GM03348 (cell line): Measurements from ENCODE around the gene CFAP221.

Experiments
- DNase-seq: peaks from one replicate; pipeline ENCODE4 v3.0.0; 2012; ENCODE audit warnings: low spot score

The CFAP221 gene

GRCh38 chr2:119536707-119537106 is 7.5 kb upstream of the CFAP221 start:
- DNase-seq, result no peak

GRCh38 chr2:119537792-119538191 is 6.5 kb upstream of the CFAP221 start:
- no peak for DNase-seq

GRCh38 chr2:119541476-119541875 is 2.8 kb upstream of the CFAP221 start:
- no peak for DNase-seq

DNA sequence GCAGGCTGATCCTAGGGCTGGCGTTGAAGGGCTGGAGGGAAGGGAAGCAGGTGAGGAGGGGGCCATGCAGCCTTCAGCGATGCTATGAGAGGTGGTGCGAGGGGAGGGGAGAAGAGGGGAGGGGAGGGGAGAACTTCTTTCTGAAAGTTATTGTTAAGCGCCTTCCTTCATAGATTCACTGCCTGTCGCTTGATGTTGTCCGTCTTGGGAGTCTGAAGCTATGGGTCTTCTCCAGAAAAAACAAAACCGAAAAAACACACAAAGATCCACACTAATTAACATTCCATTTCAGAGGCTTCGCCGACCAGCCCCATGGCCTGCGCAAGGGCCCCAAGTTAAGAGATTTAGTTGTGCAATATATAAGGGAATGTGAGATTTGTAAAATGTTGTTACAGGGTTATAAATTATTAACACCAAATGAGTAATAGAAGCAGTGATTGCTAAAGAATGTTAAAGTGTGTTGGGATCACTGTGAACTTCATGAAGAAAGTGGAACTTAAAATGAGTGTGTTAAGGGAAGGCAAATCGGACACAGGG is 758 bp downstream of the CFAP221 start:
- DNase-seq, result no peak

- DNase-seq, result no peak
Measured at GRCh38 chr2:119545754-119546446, 1.7 kb downstream of the CFAP221 start.

DNA sequence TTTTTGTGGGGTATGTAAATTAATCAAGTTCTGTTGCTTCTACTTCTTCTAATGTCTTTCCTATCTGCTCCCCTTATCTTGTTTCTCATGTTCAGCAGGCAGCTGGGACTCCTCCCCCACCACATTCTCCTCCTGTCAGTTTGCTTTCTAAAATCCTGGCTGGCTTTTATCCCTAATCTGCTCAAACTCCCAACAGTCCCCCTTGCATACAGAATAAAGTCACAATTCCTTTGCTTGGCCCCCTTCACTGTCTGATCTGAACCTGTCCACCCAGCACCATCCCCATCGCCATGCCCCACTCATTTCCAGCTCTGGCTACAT is 2.2 kb downstream of the CFAP221 start:
- DNase-seq, result no peak

GRCh38 chr2:119548516-119549120 is 4.4 kb downstream of the CFAP221 start:
- no peak for DNase-seq

- no peak for DNase-seq
Measured at GRCh38 chr2:119549241-119549640, 5.0 kb downstream of the CFAP221 start.

DNA sequence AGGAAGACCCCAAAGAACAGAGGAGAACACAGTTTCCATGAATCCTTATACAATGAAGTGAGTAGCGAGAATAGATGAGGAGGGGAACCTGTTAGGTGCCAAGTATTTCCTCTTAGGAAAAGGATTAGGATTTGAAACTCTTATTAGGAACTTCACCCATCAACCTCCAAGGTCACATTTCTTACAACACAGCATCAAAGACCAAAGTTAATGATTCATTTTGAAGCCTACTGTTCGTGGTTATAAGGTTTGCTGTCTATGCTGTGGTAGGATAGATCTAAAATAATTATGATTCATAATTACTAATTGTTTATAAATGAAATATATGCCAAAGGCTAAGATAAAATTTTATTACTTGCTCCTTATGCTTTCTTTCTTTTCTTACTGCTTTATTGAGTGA is 6.1 kb downstream of the CFAP221 start:
- DNase-seq, result no peak

DNA sequence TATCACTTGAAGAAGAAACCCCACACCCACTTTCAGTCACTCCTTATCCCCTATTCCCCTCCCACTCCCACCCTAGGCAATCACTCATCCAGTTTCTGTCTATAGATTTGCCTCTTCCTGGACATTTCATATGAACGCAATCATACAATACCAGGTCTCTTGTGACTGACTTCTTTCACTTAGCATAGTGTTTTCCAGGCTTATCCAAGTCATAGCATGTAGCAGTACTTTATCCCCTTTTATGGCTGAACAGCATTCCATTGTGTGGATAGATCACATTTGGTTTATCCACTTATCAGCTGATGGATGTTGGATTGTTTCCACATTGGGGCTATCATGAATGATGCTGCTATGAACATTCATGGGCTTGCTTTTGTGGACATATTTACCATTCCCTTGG is 6.6 kb downstream of the CFAP221 start:
- DNase-seq, result no peak

GRCh38 chr2:119552902-119553301 is 8.7 kb downstream of the CFAP221 start:
- DNase-seq, result no peak

- no peak for DNase-seq
Measured at GRCh38 chr2:119553687-119554344, 9.6 kb downstream of the CFAP221 start.

DNA sequence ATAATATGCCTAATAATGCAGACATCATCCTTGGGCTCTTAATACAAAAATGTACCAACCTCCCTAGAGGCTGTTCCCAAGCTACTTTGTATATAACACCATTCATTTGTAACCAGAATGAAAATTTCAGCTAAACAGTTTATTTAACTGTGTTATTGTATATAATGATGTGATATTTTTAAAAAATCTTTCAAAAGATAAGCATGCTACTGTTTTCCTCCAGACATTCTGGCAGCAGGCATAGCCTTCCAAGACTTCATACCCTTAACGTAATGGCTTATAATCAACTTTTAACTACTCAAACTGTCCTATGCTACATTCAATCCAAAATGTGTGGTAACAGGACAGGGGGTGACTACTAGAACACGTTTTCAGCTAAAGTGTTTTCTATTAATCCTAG is 21.2 kb downstream of the CFAP221 start:
- DNase-seq, result no peak

DNA sequence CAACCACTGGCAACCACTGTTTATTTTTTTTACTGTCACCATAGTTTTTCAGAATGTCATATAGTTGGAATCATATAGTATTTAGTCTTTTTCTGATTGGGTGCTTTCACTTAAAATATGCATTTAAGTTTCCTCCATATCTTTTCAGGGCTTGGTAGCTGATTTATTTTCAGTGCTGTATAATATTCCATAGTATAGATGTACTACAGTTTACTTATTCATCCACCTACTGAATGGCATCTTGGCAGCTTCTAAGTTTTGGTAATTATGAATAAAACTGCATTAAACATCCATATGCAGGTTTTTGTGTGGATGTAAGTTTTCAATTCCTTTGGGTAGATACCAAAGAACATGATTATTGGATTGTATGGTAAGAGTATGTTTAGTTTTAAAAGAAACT is 23.0 kb downstream of the CFAP221 start:
- DNase-seq, result no peak

- no peak for DNase-seq
Measured at GRCh38 chr2:119574108-119574815, 30.0 kb downstream of the CFAP221 start.

DNA sequence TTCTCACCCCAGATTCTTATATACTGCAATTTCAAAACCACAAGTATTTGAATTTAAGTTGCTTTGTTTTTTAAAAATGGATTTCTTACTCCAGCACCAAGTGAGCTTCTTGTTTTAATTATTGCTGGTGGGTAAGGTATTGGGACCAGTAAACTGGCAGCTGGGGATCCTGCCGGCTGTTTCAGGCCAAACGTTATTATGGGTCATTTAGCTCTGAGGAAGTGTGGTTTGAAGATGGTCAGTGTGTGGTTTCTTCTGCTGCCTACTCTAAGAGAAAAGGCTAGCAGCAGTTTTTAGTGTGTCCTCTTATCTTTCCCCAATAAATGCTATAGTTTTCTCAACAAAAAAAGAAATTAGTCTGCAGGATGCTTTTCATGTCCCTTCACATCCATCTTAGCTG is 30.6 kb downstream of the CFAP221 start:
- no peak for DNase-seq

DNA sequence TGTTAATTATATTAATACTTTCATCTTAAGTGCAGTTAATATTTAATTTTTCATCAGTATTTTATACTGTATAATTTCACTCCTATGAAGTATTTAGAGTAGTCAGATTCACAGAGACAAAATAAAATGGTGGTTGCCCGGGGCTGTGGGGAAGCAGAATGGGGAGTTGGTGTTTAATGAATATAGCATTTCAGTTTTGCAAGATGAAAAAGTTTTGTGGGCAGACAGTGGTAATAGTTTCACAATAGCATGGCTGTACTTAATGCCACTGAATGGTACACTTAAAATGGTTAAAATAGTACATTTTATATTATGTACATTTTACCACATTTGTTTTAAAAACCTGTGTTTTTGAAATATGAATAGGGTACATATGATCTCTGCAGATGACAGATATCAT is 31.2 kb downstream of the CFAP221 start:
- no peak for DNase-seq

DNA sequence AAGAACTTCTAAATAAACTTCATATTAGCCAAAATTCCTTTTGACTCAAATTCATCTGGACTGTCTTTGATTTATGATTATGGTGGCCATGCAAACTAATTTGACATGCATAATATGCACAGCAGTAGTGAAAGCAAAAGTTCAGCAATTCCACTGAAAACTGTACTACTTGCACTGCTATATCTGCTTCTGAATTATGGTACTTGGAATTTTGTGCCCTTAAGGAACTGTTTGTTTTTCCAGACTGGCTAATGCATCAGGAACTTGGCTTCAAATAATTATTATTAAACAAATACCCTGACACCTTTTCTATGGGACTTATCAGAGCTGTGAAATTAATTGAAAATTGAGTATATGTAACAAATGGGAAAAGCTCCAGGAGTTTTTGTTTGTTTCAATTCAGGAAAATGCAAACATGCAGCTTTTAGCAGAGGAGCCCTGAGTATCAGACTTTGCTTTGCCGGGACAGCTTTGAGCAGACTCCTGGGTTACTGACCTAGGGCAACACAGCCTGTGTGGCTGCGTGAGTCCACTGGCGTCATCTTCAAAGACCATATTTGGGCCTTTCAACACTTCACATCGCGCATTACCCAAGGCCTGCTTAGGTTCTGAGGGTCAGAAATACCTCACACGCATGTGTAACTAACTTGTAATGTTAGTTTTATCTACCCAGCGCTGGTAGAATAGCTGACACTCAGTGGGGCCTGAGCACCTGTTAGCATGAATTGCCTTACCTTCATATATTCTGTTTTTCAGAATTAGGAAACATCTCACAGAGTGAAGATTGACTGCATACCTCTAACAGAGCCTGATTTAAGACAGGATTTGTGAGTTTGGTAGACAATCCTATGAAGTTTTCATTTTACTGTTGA is 35.4 kb downstream of the CFAP221 start:
- no peak for DNase-seq

- DNase-seq, result no peak
Measured at GRCh38 chr2:119580550-119581072, 36.4 kb downstream of the CFAP221 start.

DNA sequence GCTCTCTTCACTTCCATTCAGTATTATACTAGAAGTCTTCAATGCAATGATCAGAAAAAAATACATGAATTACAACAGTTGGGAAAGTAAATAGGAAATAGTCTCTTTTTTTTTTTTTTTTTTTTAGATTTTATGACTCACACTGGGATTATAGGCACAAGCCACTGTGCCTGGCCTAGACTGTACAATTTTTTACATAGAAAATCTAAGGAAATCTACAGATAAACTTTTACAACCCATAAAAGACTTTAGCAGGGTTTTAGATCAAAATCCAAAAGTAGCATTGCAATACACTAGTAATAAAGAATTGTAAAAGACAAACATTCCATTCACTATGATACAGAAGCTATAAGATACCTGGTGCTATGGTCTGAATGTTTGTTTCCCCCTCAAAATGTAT is 39.0 kb downstream of the CFAP221 start:
- no peak for DNase-seq

DNA sequence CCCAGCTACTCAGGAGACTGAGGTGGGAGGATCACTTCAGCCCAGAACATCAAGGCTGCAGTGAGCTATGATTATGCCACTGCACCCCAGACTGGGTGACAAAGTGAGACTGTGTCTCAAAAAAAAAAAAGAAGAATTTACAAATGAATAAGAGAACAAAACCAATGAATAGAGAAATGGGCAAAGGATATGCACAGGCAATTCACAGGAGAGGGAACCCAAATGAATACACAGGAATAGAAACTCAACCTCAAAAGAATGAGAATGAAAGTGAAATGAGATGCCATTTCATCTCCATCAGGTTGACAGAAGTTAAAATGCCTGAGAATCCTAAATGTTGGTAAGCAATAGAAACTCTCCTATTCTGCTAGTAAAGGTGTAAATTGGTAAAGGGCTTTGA is 40.2 kb downstream of the CFAP221 start:
- no peak for DNase-seq

- DNase-seq, result no peak
Measured at GRCh38 chr2:119586085-119586484, 41.8 kb downstream of the CFAP221 start.
